Skeletal muscle tissue (tissue), 4 donors: Measurements from ENCODE around the gene ING4. TPM values are rescaled to one million over a fixed set of nuclear protein-coding genes. Genes with fewer than 3 reads are reported as not detected.
A peak's percentile ranks its signal among the peaks of the same experiment; 100 is the strongest.

Source experiments
- H3K27ac ChIP-seq: one replicate; pipeline ENCODE4 v1.7.0; 2013; ENCODE audit warnings: mild to moderate bottlenecking, low read depth, low read length, inconsistent platforms
- H3K27me3 ChIP-seq, 3 donors: one replicate each; pipeline ENCODE4 v1.7.0; 2013; ENCODE audit warnings: low read length in 3 of 3; ENCODE audit not compliant: control insufficient read depth in 3 of 3, insufficient read depth in 3 of 3
- H3K36me3 ChIP-seq, 3 donors: one replicate each; pipeline ENCODE4 v1.7.0; 2013; ENCODE audit warnings: low read length in 3 of 3; ENCODE audit not compliant: control insufficient read depth in 3 of 3, insufficient read depth in 3 of 3
- H3K4me1 ChIP-seq, 3 donors: one replicate each; pipeline ENCODE4 v1.7.0; 2013; ENCODE audit warnings: low read length in 3 of 3, mild to moderate bottlenecking in 3 of 3; ENCODE audit not compliant: control insufficient read depth in 3 of 3, insufficient read depth in 3 of 3
- H3K4me3 ChIP-seq, 3 donors: one replicate each; pipeline ENCODE4 v1.7.0; 2013; ENCODE audit warnings: low read length in 3 of 3
- H3K9ac ChIP-seq, 3 donors: one replicate each; pipeline ENCODE4 v1.7.0; 2013; ENCODE audit warnings: low read length in 3 of 3, mild to moderate bottlenecking in 3 of 3, moderate library complexity in 2 of 3, low read depth in 1 of 3
- H3K9me3 ChIP-seq, 3 donors: one replicate each; pipeline ENCODE4 v1.7.0; 2013; ENCODE audit warnings: low read length in 3 of 3; ENCODE audit not compliant: control insufficient read depth in 3 of 3
- total RNA-seq: library from RNA; depleted of rRNA; stranded (reverse); fragments of >200 nt; gene quantifications from one replicate; pipeline ENCODE4 v1.2.3, GENCODE V29; 2014
- donor health status: Osteomylitis.

The ING4 gene
- total RNA-seq, 1 donor from 2014 or later: 38.1 TPM

- Histone ChIP-seq H3K27me3 (peaks cover 0 to 7% (median 0%) of the 10 kb centered on the region in 3 donors), H3K4me1 (peaks cover 19 to 30% (median 26%) of the 10 kb centered on the region in 3 donors), H3K4me3 (peak overlapping the region; percentile 86 to 96 (median 96)), H3K36me3 (peaks cover 0 to 6% (median 0%) of the 10 kb centered on the region in 3 donors), H3K9me3 (no peaks in the 10 kb centered on the region), H3K27ac (peak overlapping the region; percentile 93), H3K9ac (peak overlapping the region; percentile 81 to 98 (median 96))
Observed at GRCh38 chr12:6688543-6688998, 25.7 kb upstream of the ING4 start.

- Histone ChIP-seq H3K36me3 (peaks cover 0 to 9% (median 4%) of the 10 kb centered on the region in 3 donors), H3K4me1 (peaks cover 19 to 30% (median 26%) of the 10 kb centered on the region in 3 donors), H3K4me3 (no peak overlapping the region)
Observed at GRCh38 chr12:6685814-6686213, 22.9 kb upstream of the ING4 start.

GRCh38 chr12:6684609-6685008 lies 21.7 kb upstream of the ING4 start:
- H3K4me1 ChIP-seq: peaks cover 16 to 23% (median 19%) of the 10 kb centered on the region in 3 donors
- no peaks in the 10 kb centered on the region for H3K9me3 ChIP-seq
- no peaks in the 10 kb centered on the region for H3K27me3 ChIP-seq
- H3K36me3 ChIP-seq: peaks cover under 1 to 12% (median 4%) of the 10 kb centered on the region in 3 donors
- no peak overlapping the region for H3K4me3 ChIP-seq
- no peak overlapping the region for H3K9ac ChIP-seq
- no peak overlapping the region for H3K27ac ChIP-seq

More at GRCh38 chr12:6685814-6686213, 22.9 kb upstream of the ING4 start:
- H3K9me3 ChIP-seq: no peaks in the 10 kb centered on the region
- H3K27me3 ChIP-seq: no peaks in the 10 kb centered on the region
- H3K9ac ChIP-seq: no peak overlapping the region
- H3K27ac ChIP-seq: no peak overlapping the region

GRCh38 chr12:6676962-6677361 lies 14.0 kb upstream of the ING4 start:
- Histone ChIP-seq H3K9ac (no peak overlapping the region), H3K4me3 (no peak overlapping the region), H3K27ac (no peak overlapping the region), H3K36me3 (peaks cover 46 to 73% (median 65%) of the 10 kb centered on the region in 3 donors), H3K4me1 (no peaks in the 10 kb centered on the region), H3K9me3 (no peaks in the 10 kb centered on the region), H3K27me3 (no peaks in the 10 kb centered on the region)

- H3K27ac ChIP-seq: no peak overlapping the region
- no peaks in the 10 kb centered on the region for H3K4me1 ChIP-seq
- no peaks in the 10 kb centered on the region for H3K9me3 ChIP-seq
- no peak overlapping the region for H3K4me3 ChIP-seq
- peaks cover 61 to 90% (median 81%) of the 10 kb centered on the region in 3 donors for H3K36me3 ChIP-seq
- no peaks in the 10 kb centered on the region for H3K27me3 ChIP-seq
- H3K9ac ChIP-seq: no peak overlapping the region
Observed at GRCh38 chr12:6672143-6672542, 9.2 kb upstream of the ING4 start.

GRCh38 chr12:6667559-6668210 lies 4.8 kb upstream of the ING4 start:
- Histone ChIP-seq H3K9me3 (no peaks in the 10 kb centered on the region), H3K4me3 (no peak overlapping the region), H3K9ac (no peak overlapping the region), H3K4me1 (peaks cover 0 to 2% (median 0%) of the 10 kb centered on the region in 3 donors), H3K27me3 (no peaks in the 10 kb centered on the region), H3K36me3 (peaks cover 45 to 60% (median 47%) of the 10 kb centered on the region in 3 donors), H3K27ac (no peak overlapping the region)

GRCh38 chr12:6666211-6666610 lies 3.3 kb upstream of the ING4 start:
- Histone ChIP-seq H3K9ac (no peak overlapping the region), H3K27me3 (no peaks in the 10 kb centered on the region), H3K9me3 (no peaks in the 10 kb centered on the region), H3K36me3 (peaks cover 33 to 46% (median 33%) of the 10 kb centered on the region in 3 donors), H3K4me3 (no peak overlapping the region), H3K4me1 (peaks cover 9 to 14% (median 13%) of the 10 kb centered on the region in 3 donors), H3K27ac (no peak overlapping the region)

- no peaks in the 10 kb centered on the region for H3K27me3 ChIP-seq
- H3K9me3 ChIP-seq: no peaks in the 10 kb centered on the region
- peaks cover 21 to 34% (median 21%) of the 10 kb centered on the region in 3 donors for H3K36me3 ChIP-seq
- H3K27ac ChIP-seq: no peak overlapping the region
- no peak overlapping the region for H3K9ac ChIP-seq
- H3K4me1 ChIP-seq: peaks cover 9 to 14% (median 13%) of the 10 kb centered on the region in 3 donors
- no peak overlapping the region for H3K4me3 ChIP-seq
Observed at GRCh38 chr12:6664902-6665301, 2.0 kb upstream of the ING4 start.

GRCh38 chr12:6662602-6662905 lies 365 bp downstream of the ING4 start:
- H3K4me1 ChIP-seq: peaks cover 9 to 14% (median 13%) of the 10 kb centered on the region in 3 donors
- H3K9ac ChIP-seq: peak overlapping the region; percentile 83 to 88 (median 85)
- peak overlapping the region; percentile 90 to 96 (median 93) for H3K4me3 ChIP-seq
- no peaks in the 10 kb centered on the region for H3K9me3 ChIP-seq
- peaks cover 7 to 19% (median 7%) of the 10 kb centered on the region in 3 donors for H3K36me3 ChIP-seq
- no peaks in the 10 kb centered on the region for H3K27me3 ChIP-seq
- peak overlapping the region; percentile 68 for H3K27ac ChIP-seq

GRCh38 chr12:6653987-6654386 lies 8.9 kb downstream of the ING4 start:
- Histone ChIP-seq H3K9ac (no peak overlapping the region), H3K4me1 (peaks cover 0 to 4% (median 3%) of the 10 kb centered on the region in 3 donors), H3K4me3 (no peak overlapping the region), H3K27ac (no peak overlapping the region), H3K36me3 (peaks cover 36 to 63% (median 59%) of the 10 kb centered on the region in 3 donors), H3K9me3 (no peaks in the 10 kb centered on the region), H3K27me3 (no peaks in the 10 kb centered on the region)
